ENCODE measurements around the gene NFYB.
"Not testable (repeated sequence)": the region's sequence is repeated elsewhere in the genome, so short reads cannot be mapped to it uniquely, and the experiment has no call there.

Gene NFYB

GRCh38 chr12:104168596-104168995 is 30.6 kb upstream of the NFYB start:
- no peak for DNase-seq (ENCODE audit: low spot score)
- TF ChIP-seq CTCF (IDR thresholded peaks at IDR 0.05; ENCODE audit: extremely low read depth, missing control alignments) = no peak

GRCh38 chr12:104167519-104168458 is 29.8 kb upstream of the NFYB start:
- DNase-seq (ENCODE audit: low spot score) = no peak
- TF ChIP-seq CTCF (IDR thresholded peaks at IDR 0.05; ENCODE audit: extremely low read depth, missing control alignments) = no peak

- TF ChIP-seq CTCF (IDR thresholded peaks at IDR 0.05; ENCODE audit: extremely low read depth, missing control alignments) = no peak
- no peak for DNase-seq (ENCODE audit: low spot score)
Observed at GRCh38 chr12:104166465-104166864, 28.5 kb upstream of the NFYB start.

GRCh38 chr12:104165801-104166200 is 27.8 kb upstream of the NFYB start:
- DNase-seq (ENCODE audit: low spot score) = no peak
- no peak for TF ChIP-seq CTCF (IDR thresholded peaks at IDR 0.05; ENCODE audit: extremely low read depth, missing control alignments)

- no peak for TF ChIP-seq CTCF (IDR thresholded peaks at IDR 0.05; ENCODE audit: extremely low read depth, missing control alignments)
- no peak for DNase-seq (ENCODE audit: low spot score)
Observed at GRCh38 chr12:104164634-104165033, 26.6 kb upstream of the NFYB start.

GRCh38 chr12:104163631-104164030 is 25.6 kb upstream of the NFYB start:
- DNase-seq (ENCODE audit: low spot score) = no peak

GRCh38 chr12:104163028-104163427 is 25.0 kb upstream of the NFYB start:
- DNase-seq (ENCODE audit: low spot score) = not testable (repeated sequence)

More at GRCh38 chr12:104163631-104164030, 25.6 kb upstream of the NFYB start:
- no peak for TF ChIP-seq CTCF (IDR thresholded peaks at IDR 0.05; ENCODE audit: extremely low read depth, missing control alignments)
